Activated T-helper 17 cell treated with anti-CD3 and anti-CD28 coated beads, Interleukin-2, amount 50 U/mL, for 72 hours (primary cell): ENCODE results near the gene ATP2B2. TPM values are rescaled to one million over a fixed set of nuclear protein-coding genes. Genes with fewer than 3 reads are reported as not detected.

Source experiments
- ATAC-seq: fragments of 150-1000 bp; cut with Tn5 transposase; replicated peaks from 2 replicates; pipeline ENCODE4 v1.10.0; 2021; ENCODE audit warnings: mild to moderate bottlenecking, moderate library complexity
- H3K27ac Mint-ChIP-seq: one replicate; pipeline ENCODE4 v1.8.0; 2022; ENCODE audit warnings: mixed read lengths
- H3K27me3 Mint-ChIP-seq: one replicate; pipeline ENCODE4 v1.8.0; 2022; ENCODE audit warnings: mixed read lengths
- H3K36me3 Mint-ChIP-seq: one replicate; pipeline ENCODE4 v1.8.0; 2022; ENCODE audit warnings: low read depth, mild to moderate bottlenecking, mixed read lengths
- H3K4me1 Mint-ChIP-seq: one replicate; pipeline ENCODE4 v1.8.0; 2022; ENCODE audit warnings: mixed read lengths
- H3K4me3 Mint-ChIP-seq: one replicate; pipeline ENCODE4 v1.8.0; 2022; ENCODE audit warnings: mild to moderate bottlenecking, mixed read lengths
- H3K9me3 Mint-ChIP-seq: one replicate; pipeline ENCODE4 v1.8.0; 2022; ENCODE audit warnings: mixed read lengths
- total RNA-seq, 2 donors: library from RNA; stranded (reverse); gene quantifications; one replicate each; pipeline ENCODE4 v1.2.3, GENCODE V29; 2022

Gene ATP2B2
- total RNA-seq, 2 donors from 2014 or later, result not detected

- Mint-ChIP-seq H3K4me3 (no peak overlapping the region), H3K36me3 (no peaks in the 10 kb centered on the region), H3K27me3 (peaks cover 25% of the 10 kb centered on the region), H3K9me3 (no peaks in the 10 kb centered on the region), H3K27ac (no peak overlapping the region), H3K4me1 (peaks cover 4% of the 10 kb centered on the region)
- ATAC-seq, result no peak
These were observed 35.8 kb downstream of the ATP2B2 start for GRCh38 chr3:10469441-10470119.

- Mint-ChIP-seq H3K27ac (no peak overlapping the region), H3K4me1 (peaks cover 4% of the 10 kb centered on the region), H3K27me3 (peaks cover 25% of the 10 kb centered on the region), H3K36me3 (no peaks in the 10 kb centered on the region), H3K4me3 (no peak overlapping the region), H3K9me3 (no peaks in the 10 kb centered on the region)
- ATAC-seq, result no peak
These were observed 36.6 kb downstream of the ATP2B2 start for GRCh38 chr3:10468613-10469354.

- H3K4me3 Mint-ChIP-seq, result no peak overlapping the region
- no peak for ATAC-seq
- no peaks in the 10 kb centered on the region for H3K9me3 Mint-ChIP-seq
- H3K36me3 Mint-ChIP-seq, result no peaks in the 10 kb centered on the region
- H3K27ac Mint-ChIP-seq, result no peak overlapping the region
- peaks cover 4% of the 10 kb centered on the region for H3K4me1 Mint-ChIP-seq
- H3K27me3 Mint-ChIP-seq, result peaks cover 25% of the 10 kb centered on the region
These were observed 37.3 kb downstream of the ATP2B2 start for GRCh38 chr3:10467904-10468612.

GRCh38 chr3:10467204-10467603 is 38.2 kb downstream of the ATP2B2 start:
- H3K4me1 Mint-ChIP-seq, result peaks cover 4% of the 10 kb centered on the region
- H3K27me3 Mint-ChIP-seq, result peaks cover 25% of the 10 kb centered on the region

GRCh38 chr3:10466186-10466585 is 39.2 kb downstream of the ATP2B2 start:
- Mint-ChIP-seq H3K4me1 (peaks cover 1% of the 10 kb centered on the region), H3K27me3 (peaks cover 22% of the 10 kb centered on the region), H3K27ac (no peak overlapping the region), H3K4me3 (no peak overlapping the region), H3K9me3 (no peaks in the 10 kb centered on the region), H3K36me3 (no peaks in the 10 kb centered on the region)
- ATAC-seq, result no peak

More at GRCh38 chr3:10467204-10467603, 38.2 kb downstream of the ATP2B2 start:
- Mint-ChIP-seq H3K9me3 (no peaks in the 10 kb centered on the region), H3K27ac (no peak overlapping the region), H3K36me3 (no peaks in the 10 kb centered on the region), H3K4me3 (no peak overlapping the region)
- no peak for ATAC-seq

GRCh38 chr3:10465161-10465560 is 40.2 kb downstream of the ATP2B2 start:
- no peak for ATAC-seq
- Mint-ChIP-seq H3K4me3 (no peak overlapping the region), H3K27ac (no peak overlapping the region), H3K9me3 (no peaks in the 10 kb centered on the region), H3K27me3 (peaks cover 18% of the 10 kb centered on the region), H3K4me1 (no peaks in the 10 kb centered on the region), H3K36me3 (no peaks in the 10 kb centered on the region)

GRCh38 chr3:10463533-10464434 is 41.6 kb downstream of the ATP2B2 start:
- no peak overlapping the region for H3K27ac Mint-ChIP-seq

GRCh38 chr3:10462641-10463532 is 42.5 kb downstream of the ATP2B2 start:
- Mint-ChIP-seq H3K4me1 (no peaks in the 10 kb centered on the region), H3K27ac (no peak overlapping the region), H3K9me3 (no peaks in the 10 kb centered on the region), H3K27me3 (peaks cover 8% of the 10 kb centered on the region), H3K4me3 (no peak overlapping the region), H3K36me3 (no peaks in the 10 kb centered on the region)
- no peak for ATAC-seq

More at GRCh38 chr3:10463533-10464434, 41.6 kb downstream of the ATP2B2 start:
- Mint-ChIP-seq H3K4me3 (no peak overlapping the region), H3K27me3 (peaks cover 9% of the 10 kb centered on the region), H3K36me3 (no peaks in the 10 kb centered on the region), H3K9me3 (no peaks in the 10 kb centered on the region), H3K4me1 (no peaks in the 10 kb centered on the region)
- ATAC-seq, result no peak

- no peaks in the 10 kb centered on the region for H3K9me3 Mint-ChIP-seq
- peaks cover 17% of the 10 kb centered on the region for H3K27me3 Mint-ChIP-seq
- no peaks in the 10 kb centered on the region for H3K4me1 Mint-ChIP-seq
- H3K4me3 Mint-ChIP-seq, result no peak overlapping the region
- H3K27ac Mint-ChIP-seq, result no peak overlapping the region
- no peak for ATAC-seq
- no peaks in the 10 kb centered on the region for H3K36me3 Mint-ChIP-seq
These were observed 44.3 kb downstream of the ATP2B2 start for GRCh38 chr3:10460951-10461545.

- Mint-ChIP-seq H3K36me3 (no peaks in the 10 kb centered on the region), H3K9me3 (no peaks in the 10 kb centered on the region), H3K27ac (no peak overlapping the region)
These were observed 45.2 kb downstream of the ATP2B2 start for GRCh38 chr3:10459954-10460754.

GRCh38 chr3:10457560-10457959 is 47.8 kb downstream of the ATP2B2 start:
- Mint-ChIP-seq H3K27me3 (peaks cover 23% of the 10 kb centered on the region), H3K27ac (no peak overlapping the region), H3K36me3 (no peaks in the 10 kb centered on the region), H3K4me3 (no peak overlapping the region), H3K9me3 (no peaks in the 10 kb centered on the region), H3K4me1 (no peaks in the 10 kb centered on the region)
- no peak for ATAC-seq

More at GRCh38 chr3:10459954-10460754, 45.2 kb downstream of the ATP2B2 start:
- no peak overlapping the region for H3K4me3 Mint-ChIP-seq
- no peaks in the 10 kb centered on the region for H3K4me1 Mint-ChIP-seq
- H3K27me3 Mint-ChIP-seq, result peaks cover 16% of the 10 kb centered on the region
- no peak for ATAC-seq

- Mint-ChIP-seq H3K36me3 (no peaks in the 10 kb centered on the region), H3K4me3 (no peak overlapping the region)
- no peak for ATAC-seq
These were observed 48.4 kb downstream of the ATP2B2 start for GRCh38 chr3:10456981-10457380.

More at GRCh38 chr3:10456981-10457380, 48.4 kb downstream of the ATP2B2 start:
- Mint-ChIP-seq H3K9me3 (no peaks in the 10 kb centered on the region), H3K27ac (no peak overlapping the region), H3K27me3 (peaks cover 27% of the 10 kb centered on the region), H3K4me1 (no peaks in the 10 kb centered on the region)
